ENCODE data around the gene HIP1R. TPM values are rescaled to one million over a fixed set of nuclear protein-coding genes. Genes with fewer than 3 reads are reported as not detected.
"Not testable (repeated sequence)": the region's sequence is repeated elsewhere in the genome, so short reads cannot be mapped to it uniquely, and the experiment has no call there.

HIP1R gene
- total and polyA plus RNA-seq, 9 donors: 1.4 to 20.2 (median 10.4) TPM

DNA sequence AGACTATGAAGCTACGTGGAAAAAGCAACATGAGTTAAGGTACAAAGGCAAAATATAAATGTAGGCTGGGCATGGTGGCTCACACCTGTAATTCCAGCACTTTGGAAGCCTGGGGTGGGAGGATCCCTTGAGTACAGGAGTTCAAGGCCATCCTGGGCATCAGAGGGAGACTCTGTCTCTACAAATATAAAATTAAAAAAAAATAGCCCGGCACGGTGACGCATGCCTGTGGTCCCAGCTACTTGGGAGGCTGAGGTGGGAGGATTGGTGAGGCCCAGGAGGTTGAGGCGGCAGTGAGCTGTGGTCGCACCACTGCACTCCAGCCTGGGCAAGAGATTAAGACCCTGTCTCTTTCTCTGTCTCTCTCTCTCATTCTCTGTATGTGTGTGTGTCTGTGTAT lies 64.6 kb downstream of the HIP1R start:
- TF ChIP-seq, protein P1, sequence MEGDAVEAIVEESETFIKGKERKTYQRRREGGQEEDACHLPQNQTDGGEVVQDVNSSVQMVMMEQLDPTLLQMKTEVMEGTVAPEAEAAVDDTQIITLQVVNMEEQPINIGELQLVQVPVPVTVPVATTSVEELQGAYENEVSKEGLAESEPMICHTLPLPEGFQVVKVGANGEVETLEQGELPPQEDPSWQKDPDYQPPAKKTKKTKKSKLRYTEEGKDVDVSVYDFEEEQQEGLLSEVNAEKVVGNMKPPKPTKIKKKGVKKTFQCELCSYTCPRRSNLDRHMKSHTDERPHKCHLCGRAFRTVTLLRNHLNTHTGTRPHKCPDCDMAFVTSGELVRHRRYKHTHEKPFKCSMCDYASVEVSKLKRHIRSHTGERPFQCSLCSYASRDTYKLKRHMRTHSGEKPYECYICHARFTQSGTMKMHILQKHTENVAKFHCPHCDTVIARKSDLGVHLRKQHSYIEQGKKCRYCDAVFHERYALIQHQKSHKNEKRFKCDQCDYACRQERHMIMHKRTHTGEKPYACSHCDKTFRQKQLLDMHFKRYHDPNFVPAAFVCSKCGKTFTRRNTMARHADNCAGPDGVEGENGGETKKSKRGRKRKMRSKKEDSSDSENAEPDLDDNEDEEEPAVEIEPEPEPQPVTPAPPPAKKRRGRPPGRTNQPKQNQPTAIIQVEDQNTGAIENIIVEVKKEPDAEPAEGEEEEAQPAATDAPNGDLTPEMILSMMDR (IDR thresholded peaks at IDR 0.05): no peak
- TF ChIP-seq POLR2A (IDR thresholded peaks at IDR 0.05) (no peak), EP300 (IDR thresholded peaks at IDR 0.05) (no peak)
- DNase-seq: no peak
- H3K4me3 ChIP-seq: no peak overlapping the region
- H3K4me1 ChIP-seq (ENCODE audit: insufficient read depth): no peaks in the 10 kb centered on the region
- 79 to 87% (median 85%) methylated on average over 6 of the region's 6 CpGs for WGBS, 3 donors
- no peak overlapping the region for H3K27ac ChIP-seq
- no peaks in the 10 kb centered on the region for H3K27me3 ChIP-seq
- no peaks in the 10 kb centered on the region for H3K9me3 ChIP-seq
- no peaks in the 10 kb centered on the region for H3K36me3 ChIP-seq
- intact Hi-C loops (cut with DNase I): no loop called here

GRCh38 chr12:122902854-122903692 lies 67.8 kb downstream of the HIP1R start:
- Histone ChIP-seq H3K27me3 (no peaks in the 10 kb centered on the region), H3K36me3 (no peaks in the 10 kb centered on the region), H3K9me3 (no peaks in the 10 kb centered on the region), H3K4me1 (ENCODE audit: insufficient read depth) (no peaks in the 10 kb centered on the region), H3K27ac (no peak overlapping the region), H3K4me3 (no peak overlapping the region)
- intact Hi-C loops (cut with DNase I): no loop called here
- TF ChIP-seq, protein P1 (IDR thresholded peaks at IDR 0.05): no peak
- TF ChIP-seq EP300 (IDR thresholded peaks at IDR 0.05) (no peak), POLR2A (IDR thresholded peaks at IDR 0.05) (no peak)
- no peak for DNase-seq
- 40 to 48% (median 43%) methylated on average over 10 of the region's 10 CpGs for WGBS, 3 donors

DNA sequence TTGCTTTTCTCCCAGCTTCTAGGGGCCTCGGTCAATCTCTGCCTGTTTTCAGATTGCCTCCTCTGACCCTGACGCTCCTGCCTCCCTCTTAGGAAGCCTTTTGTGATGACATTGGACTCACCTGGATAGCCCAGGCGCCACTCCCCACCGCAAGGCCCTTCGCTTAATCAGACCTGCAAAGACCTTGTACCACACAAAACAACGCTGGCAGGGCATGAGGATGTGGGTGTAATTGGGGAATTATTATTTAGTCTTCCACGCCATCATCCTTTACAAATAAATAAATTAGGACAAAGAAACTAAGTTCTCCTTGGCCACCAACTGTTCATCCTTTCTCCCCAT lies 68.4 kb downstream of the HIP1R start:
- no peaks in the 10 kb centered on the region for H3K36me3 ChIP-seq
- H3K9me3 ChIP-seq: no peaks in the 10 kb centered on the region
- H3K4me3 ChIP-seq: no peak overlapping the region
- intact Hi-C loops (cut with DNase I): no loop called here
- no peaks in the 10 kb centered on the region for H3K4me1 ChIP-seq (ENCODE audit: insufficient read depth)
- H3K27me3 ChIP-seq: no peaks in the 10 kb centered on the region
- WGBS, 3 donors: 69 to 74% (median 72%) methylated on average over 7 of the region's 7 CpGs
- no peak for DNase-seq
- no peak overlapping the region for H3K27ac ChIP-seq
- no peak for TF ChIP-seq EP300 (IDR thresholded peaks at IDR 0.05)
- TF ChIP-seq, protein P1 (IDR thresholded peaks at IDR 0.05): no peak
- no peak for TF ChIP-seq POLR2A (IDR thresholded peaks at IDR 0.05)

DNA sequence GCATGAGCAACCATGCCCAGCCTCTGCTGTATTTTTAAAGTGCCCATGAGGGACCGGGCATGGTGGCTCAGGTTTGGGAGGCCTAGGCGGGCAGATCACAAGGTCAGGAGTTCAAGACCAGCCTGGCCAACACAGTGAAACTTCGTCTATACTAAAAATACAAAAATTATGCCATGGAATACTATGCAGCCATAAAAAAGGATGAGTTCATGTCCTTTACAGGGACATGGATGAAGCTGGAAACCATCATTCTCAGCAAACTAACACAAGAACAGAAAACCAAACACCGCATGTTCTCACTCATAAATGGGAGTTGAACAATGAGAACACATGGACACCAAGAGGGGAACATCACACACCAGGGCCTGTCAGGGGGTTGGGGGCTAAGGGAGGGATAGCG lies 70.0 kb downstream of the HIP1R start:
- DNase-seq; H3K36me3 ChIP-seq; H3K27me3 ChIP-seq; H3K4me3 ChIP-seq; intact Hi-C loops (cut with DNase I); H3K4me1 ChIP-seq (ENCODE audit: insufficient read depth); H3K27ac ChIP-seq; H3K9me3 ChIP-seq: not testable (repeated sequence)
- 90 to 92% (median 92%) methylated on average over 5 of the region's 5 CpGs for WGBS, 3 donors

DNA sequence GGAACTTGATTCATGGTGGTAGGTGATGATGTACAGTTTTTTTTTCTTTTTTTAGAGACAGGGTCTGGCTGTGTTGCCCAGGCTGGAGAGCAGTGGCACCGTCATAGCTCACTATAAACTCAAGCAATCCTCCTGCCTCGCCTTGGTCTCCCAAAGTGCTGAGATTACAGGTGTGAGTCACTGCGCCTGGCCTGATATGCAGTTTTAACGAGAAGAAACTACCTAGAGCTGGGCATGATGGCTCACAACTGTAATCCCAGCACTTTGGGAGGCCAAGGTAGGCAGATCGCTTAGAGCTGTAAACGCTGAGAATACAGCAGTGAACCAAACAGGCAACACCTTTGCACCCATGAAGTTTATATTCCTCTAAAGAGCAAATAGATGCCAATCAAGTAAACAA lies 73.7 kb downstream of the HIP1R start:
- WGBS, 3 donors: 89 to 90% (median 89%) methylated on average over 6 of the region's 6 CpGs
- Histone ChIP-seq H3K9me3 (no peaks in the 10 kb centered on the region), H3K4me3 (no peak overlapping the region), H3K4me1 (ENCODE audit: insufficient read depth) (peaks cover 5% of the 10 kb centered on the region), H3K27me3 (no peaks in the 10 kb centered on the region), H3K27ac (no peak overlapping the region), H3K36me3 (no peaks in the 10 kb centered on the region)
- no peak for DNase-seq
- intact Hi-C loops (cut with DNase I): no loop called here
- TF ChIP-seq POLR2A (IDR thresholded peaks at IDR 0.05) (no peak), EP300 (IDR thresholded peaks at IDR 0.05) (no peak)

Data from ovary (tissue), 9 donors.